ENCODE measurements around the gene IFT81. TPM values are rescaled to one million over a fixed set of nuclear protein-coding genes. Genes with fewer than 3 reads are reported as not detected.

IFT81 gene
- polyA plus RNA-seq, 1 donor: 16.7 TPM

DNA sequence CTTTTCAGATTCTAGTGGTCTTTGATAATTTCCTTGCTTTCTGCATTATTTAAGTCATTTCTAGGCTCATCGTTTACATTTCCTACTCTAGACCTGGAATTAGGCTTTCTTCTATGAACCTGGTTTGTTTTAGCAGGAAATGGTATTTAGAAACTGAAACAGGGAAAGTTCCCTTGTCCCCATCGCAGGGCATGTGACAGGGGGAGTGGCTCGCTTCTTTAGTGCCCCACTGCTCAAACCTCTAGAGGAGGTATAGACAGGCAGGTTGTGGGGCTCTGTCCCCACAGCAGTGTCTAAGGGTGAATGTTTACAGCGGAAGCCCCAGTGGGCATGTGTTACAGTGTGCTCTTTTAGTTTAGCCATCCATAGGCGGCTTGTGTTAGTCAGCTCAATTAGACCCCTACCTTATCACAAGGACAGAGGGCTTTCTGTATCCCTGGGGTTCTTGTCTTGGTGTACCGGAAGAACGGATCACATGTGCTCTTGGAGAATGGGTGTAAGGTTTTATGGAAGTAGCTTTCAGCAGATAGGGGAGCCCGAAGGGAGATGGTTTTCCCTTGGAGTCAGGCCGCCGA, 25.0 kb downstream of the IFT81 start:
- DNase-seq (ENCODE audit: low read depth): no peak

DNA sequence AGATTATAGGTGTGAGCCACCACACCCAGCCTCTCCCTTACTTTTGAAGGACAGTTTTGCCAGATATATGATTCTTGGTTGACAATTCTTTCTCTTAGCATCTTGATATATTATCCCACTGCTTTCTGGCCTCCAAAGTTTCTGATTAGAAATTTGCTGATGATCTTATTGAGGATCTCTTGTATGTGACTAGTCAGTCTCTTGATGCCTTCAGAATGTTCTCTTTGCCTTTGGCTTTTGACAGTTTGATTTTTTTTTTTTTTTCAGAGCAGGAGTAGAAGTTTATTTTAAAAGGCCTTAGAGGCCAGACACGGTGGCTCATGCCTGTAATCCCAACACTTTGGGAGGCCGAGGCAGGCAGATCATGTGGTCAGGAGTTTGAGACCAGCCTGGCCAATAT, 32.6 kb downstream of the IFT81 start:
- no peak for DNase-seq (ENCODE audit: low read depth)

DNA sequence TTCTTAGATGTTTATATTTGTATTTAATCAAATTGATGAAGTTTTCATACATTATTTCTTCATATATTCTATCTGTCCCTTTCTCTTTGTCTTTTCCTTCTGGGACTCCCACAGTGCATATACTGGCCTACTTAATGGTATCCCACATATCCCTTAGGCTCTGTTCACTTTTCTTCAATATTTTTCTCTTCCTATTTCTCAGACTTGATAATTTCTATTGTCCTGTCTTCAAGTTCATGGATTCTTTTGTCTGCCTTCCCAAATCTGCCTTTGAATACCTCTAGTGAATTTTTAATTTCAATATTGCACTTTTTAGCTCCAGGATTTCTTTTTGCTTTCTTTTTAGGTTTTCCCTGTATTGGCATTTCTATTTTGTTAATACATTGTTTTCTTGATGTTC, 33.4 kb downstream of the IFT81 start:
- no peak for DNase-seq (ENCODE audit: low read depth)

DNA sequence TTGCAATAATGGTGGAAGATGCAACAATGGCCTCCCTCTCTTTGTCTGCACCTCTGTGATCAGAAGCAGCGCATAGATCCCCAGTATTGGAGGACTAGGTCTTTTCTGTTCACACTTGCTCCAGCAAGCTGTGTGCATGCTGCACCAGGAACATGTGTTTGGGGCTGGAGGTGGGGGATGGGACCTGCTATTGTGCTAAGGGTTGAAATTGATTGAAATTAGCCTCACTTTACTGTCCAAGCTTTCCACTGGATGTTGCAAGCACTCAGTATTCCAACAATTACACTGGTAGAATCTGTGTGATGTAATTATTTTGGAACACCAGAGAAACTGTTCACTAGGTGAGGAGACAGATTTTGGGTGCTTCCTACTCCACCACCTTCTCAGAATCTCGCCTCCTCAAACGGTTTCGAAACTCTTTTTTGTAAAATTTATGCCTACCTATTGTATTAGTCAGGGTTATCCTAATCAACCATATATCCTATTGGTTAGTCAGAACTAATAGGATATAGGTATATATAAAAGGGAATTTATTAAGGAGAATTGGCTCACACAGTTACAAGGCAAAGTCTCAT, 35.6 kb downstream of the IFT81 start:
- DNase-seq (ENCODE audit: low read depth): no peak

DNA sequence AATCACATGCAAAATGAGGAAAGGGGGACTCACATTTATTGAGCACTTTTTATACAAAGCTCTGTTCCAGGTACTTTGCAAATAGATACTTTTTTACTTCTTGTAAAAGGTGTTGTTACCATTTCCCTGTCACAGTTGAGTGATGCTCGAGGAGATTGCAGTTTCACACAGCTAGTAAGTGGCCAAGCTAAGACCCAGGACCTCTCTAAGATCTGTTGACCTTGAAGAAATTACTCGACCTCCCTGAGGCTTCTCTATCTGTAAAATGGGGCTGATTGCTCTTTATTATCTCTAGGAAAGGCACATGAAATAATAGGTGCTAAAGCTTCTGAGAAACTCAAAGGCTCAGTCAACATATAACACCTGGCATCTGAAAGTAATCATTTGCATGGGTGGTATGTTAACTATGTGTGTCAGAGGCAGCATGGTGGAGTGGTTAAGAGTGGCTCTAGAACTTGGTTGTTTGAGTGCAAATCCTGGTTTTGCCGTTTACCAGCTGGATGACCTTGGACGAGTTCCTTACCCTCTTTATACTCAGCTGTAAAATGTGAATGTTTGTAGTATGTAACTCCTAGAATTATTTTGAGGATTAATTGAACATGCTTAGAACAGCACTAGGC, 41.5 kb downstream of the IFT81 start:
- no peak for DNase-seq (ENCODE audit: low read depth)

DNA sequence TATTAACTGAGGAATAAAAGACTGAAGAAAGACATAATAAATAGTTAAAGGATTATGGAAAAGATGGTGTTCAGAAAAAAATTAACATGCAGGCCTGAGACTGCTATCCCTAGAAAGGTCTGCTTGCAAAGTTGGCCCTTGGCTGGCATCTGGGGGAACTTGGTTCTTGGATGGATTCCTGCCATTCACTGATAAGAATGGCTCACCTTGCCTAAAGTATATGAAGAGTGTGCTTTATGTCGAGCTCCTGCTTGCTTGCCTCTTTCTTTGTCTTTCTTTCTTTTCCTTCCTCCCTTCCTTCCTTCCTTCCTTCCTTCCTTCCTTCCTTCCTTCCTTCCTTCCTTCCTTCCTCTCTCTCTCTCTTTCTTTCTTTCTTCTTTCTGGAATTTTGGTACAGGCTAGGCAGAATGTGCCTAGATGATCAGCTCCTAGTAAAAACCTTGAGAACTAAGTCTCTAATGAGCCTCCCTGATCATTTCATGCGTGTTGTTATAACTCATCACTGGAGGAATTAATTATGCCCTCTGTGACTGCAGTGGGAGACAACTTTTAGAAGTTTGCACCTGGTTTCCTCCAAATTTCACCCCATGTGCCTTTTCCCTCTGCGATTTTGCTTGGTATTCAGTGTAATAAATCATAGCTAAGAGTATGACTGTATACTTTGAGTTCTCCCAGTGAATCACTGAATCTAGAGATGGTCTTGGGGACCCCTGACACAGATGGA, 44.7 kb downstream of the IFT81 start:
- DNase-seq (ENCODE audit: low read depth): no peak

DNA sequence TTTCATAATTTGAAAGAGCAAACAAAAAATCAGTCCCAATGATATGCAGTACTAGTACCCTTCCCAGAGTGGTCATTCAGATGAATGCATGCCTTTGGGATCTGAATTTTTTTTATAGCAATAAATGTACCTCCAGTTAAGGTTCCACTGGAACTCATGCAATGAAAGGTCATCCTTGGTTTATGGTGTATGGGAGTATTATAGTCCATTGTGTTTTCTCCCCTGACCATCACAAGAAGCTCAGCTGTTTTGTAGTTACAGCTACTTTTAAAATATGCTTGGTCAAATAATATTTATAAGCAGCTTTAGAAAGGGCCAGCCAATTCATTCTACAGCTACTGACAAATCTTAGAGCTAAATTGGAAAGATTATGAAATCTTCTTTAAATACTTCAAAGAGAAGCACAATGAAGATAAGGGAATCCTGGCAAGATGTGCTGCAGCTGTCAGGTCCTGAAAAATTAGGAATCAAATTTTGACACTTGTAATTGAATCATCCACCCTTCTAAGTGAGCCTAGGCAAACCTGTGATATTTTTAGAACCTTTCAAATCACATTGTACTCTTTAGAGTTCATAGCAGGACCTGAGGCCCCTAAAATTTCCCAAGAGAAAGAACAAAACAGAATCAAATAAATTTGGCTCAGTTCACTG, 46.5 kb downstream of the IFT81 start:
- DNase-seq (ENCODE audit: low read depth): no peak

DNA sequence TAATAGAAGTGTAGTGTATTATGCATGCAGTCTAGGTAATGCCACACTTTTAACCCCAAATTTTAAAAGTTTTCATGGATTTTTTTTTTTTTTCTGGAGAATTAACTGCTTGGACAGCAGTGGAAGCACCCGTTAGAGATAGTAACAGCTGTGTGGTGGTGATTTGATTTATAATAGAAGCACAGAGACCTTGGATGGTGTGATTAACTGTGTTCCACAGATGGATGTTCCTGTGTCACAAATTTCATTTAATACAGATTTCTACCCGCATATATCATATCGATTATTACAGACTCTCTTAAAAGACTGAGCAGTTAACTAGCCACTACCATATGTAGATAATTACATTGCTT, 47.0 kb downstream of the IFT81 start:
- DNase-seq (ENCODE audit: low read depth): no peak

DNA sequence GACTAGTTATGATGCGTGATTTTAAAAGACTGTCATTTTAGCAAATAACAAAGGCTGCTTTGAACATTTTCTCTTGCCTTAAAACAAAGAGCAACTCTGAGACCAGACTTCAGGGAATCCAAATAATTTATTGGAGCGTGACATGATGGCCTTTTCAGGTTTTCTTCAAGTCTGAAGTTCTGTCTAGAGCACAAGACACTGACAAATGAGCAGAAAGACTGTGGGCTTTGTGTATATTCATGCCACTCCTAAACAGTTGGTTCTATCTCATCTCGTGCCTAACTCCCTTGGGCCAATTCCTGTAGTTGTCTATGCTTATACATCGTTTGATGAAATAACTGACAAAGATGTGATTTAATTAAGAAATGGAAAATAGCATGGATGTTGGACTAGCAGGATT, 47.5 kb downstream of the IFT81 start:
- DNase-seq (ENCODE audit: low read depth): no peak

DNA sequence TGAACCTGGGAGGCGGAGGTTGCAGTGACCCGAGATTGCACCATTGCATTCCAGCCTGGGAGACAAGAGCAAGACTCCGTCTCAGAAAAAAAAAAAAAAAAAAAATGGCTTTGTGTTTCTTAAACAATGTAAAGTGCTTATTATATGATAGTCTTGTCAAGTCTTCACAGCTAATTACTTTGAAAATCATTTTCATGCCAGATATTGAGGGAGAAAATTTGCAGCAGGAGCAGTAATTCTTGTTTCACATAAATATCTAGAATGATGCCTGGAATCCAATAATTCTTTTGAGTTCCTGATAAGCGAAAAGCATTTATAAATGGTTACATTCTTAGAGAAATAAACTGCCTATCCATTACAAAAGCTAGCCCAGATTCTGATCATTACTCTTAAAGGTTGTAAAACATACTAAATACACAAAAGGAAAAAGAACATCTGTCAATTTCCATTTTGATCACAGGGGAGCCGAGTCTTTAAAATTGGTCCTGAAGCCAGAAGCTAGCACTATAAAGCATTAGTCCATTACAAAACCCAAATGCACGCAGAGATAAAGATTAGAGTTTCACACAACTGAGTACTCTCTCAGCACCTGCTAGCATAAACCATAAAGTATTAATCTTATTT, 50.3 kb downstream of the IFT81 start:
- DNase-seq (ENCODE audit: low read depth): no peak

DNA sequence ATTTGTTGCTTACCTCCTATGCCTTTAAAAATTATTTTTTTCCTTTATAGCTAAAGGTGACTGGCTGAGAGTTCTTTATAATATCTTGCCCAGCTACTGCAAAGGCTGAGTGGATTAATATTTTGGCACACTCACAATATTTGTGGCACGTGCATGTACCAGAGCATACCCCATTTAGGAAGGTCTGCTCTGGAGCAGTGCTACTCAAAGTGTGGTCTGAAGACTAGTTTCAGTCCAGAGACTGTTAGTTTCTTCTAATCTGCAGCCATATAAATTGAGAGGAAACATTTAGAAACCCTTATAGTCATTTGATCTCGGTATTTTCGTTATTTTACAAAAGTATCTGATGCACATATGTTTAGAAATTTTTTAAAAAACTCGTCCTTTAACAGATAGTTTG, 51.0 kb downstream of the IFT81 start:
- no peak for DNase-seq (ENCODE audit: low read depth)

DNA sequence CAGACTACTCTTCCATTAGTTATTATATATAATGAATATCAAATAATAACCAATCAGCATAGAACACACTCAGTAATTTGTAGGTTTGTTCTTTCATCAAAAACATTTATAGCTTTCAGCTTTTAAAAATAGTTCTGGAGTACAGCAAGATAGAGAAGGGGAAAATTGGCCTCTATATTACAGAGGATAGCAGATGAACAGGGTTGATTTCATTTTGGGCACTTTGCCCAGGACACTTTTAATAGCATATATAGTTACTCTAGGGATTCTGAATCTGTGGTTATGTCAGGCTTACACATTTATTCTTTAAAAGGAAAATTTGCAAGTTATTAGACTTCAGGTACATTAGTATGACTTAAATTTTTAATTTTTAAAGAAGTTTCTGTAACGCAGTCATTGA, 52.6 kb downstream of the IFT81 start:
- DNase-seq (ENCODE audit: low read depth): peak; percentile 89

DNA sequence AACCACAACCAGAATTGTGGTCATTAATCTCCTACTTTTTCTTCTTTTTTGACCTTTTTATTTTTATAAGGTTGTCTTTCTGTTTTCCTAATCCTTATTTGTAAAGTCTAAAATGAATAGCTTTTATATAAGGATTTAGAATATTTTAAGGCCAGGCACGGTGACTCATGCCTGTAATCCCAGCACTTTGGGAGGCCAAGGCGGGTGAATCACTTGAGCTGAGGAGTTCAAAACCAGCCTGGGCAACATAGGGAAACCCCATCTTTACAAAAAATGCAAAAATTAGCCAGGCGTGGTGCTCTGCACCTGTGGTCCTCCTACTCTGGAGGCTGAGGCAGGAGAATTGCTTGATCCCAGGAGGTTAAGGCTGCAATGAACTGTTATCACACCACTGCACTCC, 55.1 kb downstream of the IFT81 start:
- no peak for DNase-seq (ENCODE audit: low read depth)

DNA sequence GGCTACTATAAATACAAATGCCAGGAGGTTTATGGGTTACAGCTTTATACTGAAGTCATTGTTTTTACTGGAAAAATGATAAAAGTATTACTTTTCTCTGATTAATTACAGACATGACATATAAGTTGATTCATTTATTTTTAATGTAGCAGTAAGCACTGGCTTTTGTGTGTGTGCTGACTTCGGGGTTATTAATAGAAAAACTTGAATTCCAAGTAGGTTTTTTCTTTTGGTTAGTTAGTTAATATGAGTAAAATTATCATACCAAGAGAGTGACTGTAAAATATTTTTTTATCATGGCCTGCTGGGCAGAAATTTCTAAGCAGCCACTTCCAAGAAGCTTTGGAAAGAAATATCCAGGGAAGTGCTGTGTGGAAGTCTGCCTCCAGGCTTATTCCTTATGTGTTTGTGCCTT, 56.4 kb downstream of the IFT81 start:
- DNase-seq (ENCODE audit: low read depth): no peak

DNA sequence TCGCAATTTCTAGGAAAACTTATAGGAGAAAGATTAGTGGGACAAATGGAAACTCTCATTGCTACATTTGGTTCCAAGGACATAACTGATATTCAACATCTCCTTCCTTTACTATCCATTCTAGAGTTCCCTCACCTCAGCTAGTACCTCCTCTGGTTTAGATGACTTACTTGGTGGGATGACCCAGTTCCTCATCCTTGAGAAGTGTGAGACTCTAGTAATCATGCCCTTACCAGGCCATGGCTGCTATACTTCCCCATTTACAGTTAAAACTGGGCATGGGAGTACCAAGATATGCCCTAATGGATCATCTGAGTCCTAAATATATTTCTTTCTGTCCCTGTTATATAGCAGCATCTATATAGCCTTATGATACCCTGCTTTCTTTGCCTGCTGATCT, 58.1 kb downstream of the IFT81 start:
- DNase-seq (ENCODE audit: low read depth): no peak

DNA sequence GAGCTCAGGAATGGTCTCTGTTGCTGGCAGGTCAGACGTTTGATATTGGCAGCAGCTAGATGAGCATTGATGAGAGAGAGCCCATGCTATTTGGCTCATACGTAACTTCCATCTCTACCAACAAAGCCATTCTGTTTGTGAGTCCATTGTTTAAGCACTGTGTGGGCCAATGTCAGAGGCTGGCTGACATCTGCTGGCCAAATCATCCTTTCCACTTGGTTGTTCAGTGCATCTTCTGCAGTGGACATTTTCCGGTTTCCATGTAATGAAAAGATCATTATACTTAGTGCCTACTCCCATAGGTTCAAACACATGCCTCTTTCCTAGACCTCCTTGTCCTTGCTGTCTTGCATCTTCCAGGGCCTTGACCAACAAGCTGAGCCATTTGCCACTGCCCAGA, 59.2 kb downstream of the IFT81 start:
- no peak for DNase-seq (ENCODE audit: low read depth)

DNA sequence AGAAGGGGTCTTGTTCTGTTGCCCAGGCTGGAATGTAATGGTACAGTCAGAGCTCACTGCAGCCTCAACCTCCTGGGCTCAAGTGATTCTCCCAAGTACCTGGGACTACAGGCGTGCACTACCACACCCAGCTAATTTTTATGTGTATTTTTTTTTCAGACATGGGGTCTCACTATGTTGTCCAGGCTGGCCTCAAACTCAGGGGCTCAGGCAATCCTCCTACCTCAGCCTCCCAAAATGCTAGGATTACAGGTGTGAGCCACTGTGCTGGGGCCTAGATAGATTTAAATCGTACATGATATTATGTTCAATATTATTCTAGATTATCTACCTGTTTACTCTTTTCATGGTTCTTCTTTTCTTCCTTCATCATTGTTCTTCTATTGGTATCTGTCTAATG, 61.5 kb downstream of the IFT81 start:
- DNase-seq (ENCODE audit: low read depth): no peak

DNA sequence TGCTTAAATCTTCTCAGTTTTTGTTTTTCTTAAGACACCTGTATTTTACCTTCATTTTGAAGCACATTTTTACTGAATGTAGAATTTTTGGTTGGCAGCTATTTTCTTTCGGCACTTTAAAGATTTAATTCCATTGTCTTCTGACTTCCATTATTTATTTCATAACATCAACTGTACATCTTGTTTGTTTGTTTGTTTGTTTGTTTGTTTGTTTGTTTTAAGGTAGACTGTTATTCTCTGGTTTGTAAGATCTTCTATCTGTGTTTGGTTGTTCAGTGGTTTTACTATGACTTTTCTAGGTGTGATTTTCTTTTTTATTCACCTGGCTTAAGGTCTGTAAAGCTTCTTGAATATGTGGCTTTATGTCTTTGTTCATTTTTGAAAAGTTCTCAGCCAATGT, 61.9 kb downstream of the IFT81 start:
- no peak for DNase-seq (ENCODE audit: low read depth)

DNA sequence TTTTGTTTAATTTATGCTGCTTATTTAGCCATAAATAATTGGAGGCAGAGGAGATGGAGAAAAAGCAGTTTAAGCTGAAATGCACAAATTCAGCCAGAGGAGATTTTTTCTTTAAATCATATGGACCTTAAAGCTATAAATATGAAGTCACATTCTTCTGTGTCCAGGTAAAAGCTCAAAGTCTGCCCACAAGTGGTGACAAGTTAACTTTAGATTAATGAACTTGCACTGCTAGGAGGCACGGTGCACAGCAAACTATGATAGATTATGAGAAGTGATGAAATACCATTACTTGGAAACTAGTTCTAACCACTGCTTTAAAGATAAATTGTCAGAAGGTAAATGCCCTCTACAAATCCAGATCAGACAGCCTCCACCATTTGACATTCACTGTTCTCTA, 69.0 kb downstream of the IFT81 start:
- DNase-seq (ENCODE audit: low read depth): no peak

DNA sequence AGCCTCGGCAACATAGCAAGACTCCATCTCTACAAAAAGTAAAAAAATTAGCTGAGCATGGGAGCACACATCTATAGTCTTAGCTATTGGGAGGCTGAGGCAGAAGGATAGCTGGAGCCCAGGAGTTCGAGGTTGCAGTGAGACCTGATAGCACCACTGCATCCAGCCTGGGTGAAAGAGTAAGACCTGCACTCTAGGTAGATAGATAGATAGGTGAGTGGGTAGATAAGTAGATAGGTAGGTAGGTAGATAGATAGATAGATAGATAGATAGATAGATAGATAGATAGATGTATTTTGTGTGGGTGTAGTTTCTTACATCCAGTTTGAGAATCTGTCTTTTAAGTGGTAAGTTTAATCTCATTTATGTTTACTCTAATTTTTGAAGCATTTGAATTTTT, 72.8 kb downstream of the IFT81 start:
- no peak for DNase-seq (ENCODE audit: low read depth)

DNA sequence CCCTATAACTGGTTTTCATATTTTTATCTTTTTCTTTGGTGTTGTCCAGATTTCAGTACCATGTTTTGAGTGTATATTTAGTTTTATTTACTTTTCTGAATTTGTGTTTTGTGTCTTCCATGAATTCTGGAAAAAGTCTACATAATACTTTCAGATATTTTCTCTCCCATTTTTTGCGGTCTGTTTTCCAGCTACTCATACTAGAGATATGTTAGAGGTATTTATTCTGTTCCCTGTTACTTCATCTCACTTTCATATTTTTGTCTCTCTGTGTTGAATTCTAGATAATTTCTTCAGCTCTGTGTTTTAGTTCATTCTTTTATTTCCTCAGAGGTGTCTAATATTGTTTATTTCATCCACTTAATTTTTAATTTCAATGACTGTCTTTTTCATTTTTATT, 74.2 kb downstream of the IFT81 start:
- DNase-seq (ENCODE audit: low read depth): no peak

Data from forelimb muscle (tissue), 1 donor.